NCI-H2081 (cell line): ENCODE measurements around the gene AUTS2.

ENCODE experiments used
- DNase-seq, 2 experiments: peaks; one replicate each; lab custom pipeline; 2025; lab: John Stamatoyannopoulos, UW

Gene AUTS2

GRCh38 chr7:70545214-70545613 lies 946.9 kb downstream of the AUTS2 start:
- no peak for DNase-seq

DNA sequence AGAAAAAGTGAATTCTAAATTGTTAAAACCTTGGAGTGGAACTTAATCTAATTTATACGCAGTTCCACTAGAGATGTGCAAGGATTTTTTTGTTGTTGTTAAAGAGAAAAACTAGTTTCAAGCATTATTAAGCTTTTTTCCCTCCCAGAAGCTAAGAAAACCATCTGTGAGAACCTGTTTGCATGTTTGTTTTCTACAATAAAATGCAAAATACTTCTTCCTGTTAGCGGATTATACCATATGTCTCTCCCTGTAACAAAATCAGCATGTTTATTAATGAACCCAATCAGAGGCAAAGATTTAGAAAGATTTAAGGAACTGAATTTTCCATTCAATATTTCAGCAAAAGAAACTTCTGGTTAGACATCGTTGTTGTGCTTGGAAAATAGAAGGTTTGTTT lies 953.9 kb downstream of the AUTS2 start:
- no peak for DNase-seq

- DNase-seq = no peak
Measured at GRCh38 chr7:70553364-70553763, 955.1 kb downstream of the AUTS2 start.

GRCh38 chr7:70554646-70555045 lies 956.4 kb downstream of the AUTS2 start:
- DNase-seq = no peak

DNA sequence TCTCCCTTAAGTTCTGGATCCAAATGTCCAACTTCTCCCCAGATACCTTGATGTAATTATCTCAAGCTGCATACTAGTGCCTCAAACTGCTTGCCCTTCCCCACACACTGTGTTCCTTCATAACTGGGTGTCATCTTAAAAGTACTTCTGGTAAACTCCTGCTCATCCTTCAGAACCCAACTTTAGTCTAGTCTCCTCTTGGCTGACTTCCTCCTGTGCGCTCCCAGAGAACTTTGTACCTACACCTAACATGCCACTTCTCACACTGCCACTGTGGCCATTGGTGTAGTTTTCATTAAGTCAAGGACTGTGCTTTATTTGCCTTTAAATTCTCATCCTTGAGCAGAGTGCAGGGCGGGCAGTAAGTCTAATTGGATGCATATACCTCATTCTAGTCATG lies 958.5 kb downstream of the AUTS2 start:
- DNase-seq = no peak

DNA sequence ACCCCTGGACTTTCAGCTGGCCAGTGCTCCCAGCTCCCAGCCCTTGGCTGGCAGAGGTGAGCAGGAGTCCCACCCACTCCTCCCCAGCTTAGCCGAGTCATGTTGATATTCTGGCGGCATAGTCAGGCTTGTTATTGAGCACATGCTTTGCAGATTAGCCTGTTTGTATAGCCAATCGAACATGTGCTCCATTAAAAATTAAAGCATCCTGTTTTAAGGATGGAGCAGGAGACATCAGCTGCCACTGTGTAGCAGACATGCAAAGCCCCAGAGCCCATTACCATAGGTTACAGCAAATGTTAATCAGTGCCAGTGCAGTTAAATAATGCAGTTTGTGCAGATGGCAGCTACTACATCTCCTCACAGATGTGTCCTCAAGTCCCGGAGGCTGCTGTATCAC lies 959.1 kb downstream of the AUTS2 start:
- no peak for DNase-seq

DNA sequence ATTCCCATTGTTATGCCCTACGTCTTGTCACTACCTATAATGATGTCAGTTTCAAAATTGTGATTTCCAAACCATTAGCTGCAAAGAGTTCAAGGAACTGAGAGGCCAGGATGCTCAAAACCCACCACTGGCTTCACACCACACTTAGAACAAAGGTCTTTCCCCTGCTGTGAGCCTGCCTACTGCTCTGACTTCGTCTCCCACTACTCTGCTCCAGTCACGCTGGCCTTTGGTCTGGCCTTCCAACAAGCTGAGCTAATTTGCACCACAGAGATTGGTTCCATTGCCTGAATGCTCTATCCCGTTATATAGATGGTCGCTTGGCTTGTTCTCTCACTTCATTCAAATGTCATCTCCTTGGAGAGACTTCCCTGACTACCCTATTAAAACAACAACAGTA lies 961.5 kb downstream of the AUTS2 start:
- DNase-seq = no peak

DNA sequence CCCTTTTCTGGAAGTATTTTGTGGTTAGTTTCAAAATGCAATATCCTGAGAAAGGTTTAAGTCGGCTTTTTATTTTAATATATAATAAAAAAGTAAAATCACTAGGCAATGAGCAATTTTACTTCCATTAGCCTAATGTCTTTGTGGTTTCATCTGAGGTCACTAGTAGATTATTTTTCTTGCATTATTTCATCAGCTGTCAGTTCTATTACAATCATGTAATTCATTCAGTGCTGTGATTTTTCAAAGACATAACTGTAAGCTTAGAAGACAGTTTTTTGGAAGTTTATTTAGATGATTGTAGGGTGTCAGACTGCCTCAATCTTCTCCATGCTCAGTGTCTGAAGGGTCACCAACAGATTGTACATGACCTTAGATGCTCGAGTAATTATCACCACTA lies 965.7 kb downstream of the AUTS2 start:
- no peak for DNase-seq

DNA sequence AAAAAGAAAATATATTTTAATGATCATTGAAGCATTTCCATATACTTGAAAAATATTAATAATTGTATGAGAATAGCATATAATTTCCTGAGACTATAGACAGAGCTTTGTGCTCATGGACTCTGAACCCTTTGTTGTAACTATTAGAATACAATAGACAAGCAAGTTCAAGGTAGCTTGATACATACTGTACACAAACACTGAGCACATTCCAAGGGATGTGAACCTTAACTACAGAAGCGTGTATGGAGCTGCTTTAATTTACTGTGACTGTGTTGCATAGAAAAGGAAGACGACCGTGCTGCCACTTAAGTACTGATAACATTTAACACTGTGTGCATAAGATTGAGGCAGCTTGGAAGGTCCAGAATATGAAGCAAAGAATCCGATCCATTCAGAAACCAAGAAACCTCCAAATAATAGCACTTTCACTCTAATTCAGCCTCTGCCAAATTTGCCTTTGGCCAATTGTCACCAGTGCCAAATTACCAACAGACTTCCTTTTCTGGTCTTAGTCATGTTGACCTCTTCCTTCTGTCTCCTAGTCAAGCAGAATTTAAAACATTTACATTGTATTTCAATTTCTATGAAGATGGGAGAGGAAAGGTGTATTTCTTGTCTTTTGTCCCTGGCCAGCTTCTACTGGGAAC lies 967.6 kb downstream of the AUTS2 start:
- DNase-seq = no peak

DNA sequence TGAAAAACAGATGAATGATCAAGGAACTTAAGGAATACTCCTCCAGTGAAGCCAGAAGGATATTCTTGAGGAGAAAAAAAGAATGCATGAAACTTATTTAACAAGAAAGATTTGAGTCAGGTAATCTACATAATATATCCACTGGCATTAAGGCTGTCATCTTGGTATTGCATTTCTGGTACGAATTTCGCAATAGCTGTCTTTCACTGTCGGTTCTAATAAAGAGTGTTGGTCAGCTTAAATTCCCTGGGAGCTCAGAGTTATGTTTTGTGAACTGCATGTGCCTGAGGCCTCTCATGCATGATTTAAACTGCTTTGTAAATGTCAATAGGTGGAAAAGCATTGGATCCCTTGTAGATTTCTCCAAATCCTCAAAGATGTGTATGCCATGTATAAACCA lies 968.4 kb downstream of the AUTS2 start:
- DNase-seq = no peak

GRCh38 chr7:70568674-70569334 lies 970.5 kb downstream of the AUTS2 start:
- DNase-seq = peak; percentile 13 to 74

DNA sequence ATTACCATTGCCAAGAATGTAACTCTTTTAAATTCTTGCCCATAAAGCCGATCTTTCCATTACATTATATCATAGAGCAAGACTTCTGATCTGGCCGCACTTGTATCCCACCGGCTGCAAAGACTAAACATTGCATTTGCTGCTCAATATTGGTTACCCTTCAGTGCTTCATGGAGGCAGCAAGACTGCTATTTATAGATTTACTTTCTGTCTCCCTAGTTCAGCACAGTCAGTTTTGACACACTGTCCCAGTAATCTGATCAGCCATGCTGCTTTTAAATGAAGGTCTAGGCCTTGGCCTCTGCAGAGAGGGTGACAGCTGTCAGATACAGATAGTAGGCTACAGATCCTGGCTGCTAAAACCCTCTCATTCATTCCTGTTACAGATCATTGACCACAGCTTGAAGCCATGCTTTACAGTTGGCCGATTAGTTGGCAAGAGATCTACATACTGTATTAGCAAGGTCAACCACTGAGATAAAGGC lies 971.1 kb downstream of the AUTS2 start:
- peak; percentile 75 to 97 for DNase-seq

DNA sequence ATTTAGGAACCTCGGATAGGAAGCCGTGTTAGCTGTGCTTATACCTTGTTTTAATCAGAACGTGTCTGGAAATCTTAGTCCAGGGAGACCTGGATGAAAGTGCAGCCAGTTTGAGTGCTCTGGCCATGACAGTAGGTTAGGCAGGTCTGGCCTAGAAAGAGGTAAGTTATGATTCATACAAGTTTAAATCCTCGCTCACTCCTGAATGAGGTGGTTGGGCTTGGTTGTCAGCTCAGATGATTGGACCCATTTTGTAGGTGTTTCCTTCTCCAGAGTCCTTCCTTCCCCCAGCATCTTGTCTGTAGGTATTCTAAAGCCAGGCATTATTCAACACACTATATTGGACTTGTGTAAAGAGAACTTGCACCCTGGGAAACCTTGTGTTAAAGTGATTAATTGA lies 971.8 kb downstream of the AUTS2 start:
- no peak for DNase-seq

DNA sequence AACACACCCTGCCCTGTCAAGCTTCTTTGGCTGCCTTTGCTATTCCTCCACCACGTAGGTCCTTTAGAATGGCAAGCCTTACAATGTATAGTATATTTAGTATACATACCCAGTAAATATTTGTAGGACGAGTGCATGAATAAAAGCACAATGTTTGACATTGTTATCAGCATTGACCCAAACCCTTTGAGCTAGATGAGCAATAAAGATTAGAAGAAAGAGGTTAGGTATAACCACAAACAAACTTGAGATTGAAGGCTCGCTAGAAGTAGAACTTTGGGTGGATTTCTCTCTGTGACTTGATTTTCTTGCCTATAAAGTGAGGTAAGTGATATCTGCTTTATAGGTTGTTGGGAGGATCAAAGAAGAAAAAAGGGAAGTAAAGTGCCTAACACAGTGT lies 972.7 kb downstream of the AUTS2 start:
- no peak for DNase-seq

DNA sequence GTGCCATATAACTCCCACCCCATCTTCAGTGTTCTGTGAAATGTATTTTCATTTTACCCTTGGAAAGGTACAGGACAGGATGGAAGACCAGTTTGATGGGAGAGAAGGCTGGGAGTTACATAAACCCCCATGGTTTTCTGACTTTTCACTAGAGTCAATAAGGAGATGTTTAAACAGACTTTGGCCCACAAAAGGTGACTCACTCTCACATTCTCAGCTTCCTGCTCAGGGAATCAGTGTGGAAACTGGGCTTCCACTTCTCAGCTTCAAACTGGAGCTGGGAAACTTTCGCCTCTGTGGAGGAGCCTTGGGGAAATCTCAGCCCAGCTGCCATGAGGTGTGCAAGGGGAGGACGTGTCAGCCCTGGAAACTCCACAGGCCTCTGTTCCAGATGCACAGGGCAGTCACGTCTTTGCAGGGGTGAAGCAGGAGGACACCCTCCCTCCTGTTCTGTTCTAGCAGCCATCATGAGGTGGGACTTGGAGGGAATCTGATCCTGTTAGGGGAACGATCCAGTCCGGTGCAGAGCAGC lies 973.2 kb downstream of the AUTS2 start:
- no peak for DNase-seq

DNA sequence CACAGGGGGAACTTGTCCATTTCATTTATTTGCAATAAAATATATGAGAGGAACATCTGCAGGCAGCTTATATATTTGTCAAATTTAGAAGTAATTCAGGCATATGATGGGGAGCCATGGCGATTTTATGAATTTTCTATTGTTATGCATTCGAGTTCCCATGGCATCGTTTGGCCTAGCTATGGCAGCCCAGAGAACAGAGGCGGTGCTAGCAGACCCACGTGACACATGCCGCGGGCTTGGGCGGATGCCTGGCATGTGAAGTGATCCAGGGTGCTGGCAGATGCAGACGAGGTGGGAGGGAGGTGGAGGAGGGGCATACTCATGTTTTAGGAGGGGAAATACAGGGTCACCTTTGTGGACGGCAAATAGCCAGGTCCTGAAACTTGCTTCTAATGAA lies 973.7 kb downstream of the AUTS2 start:
- no peak for DNase-seq

- no peak for DNase-seq
Measured at GRCh38 chr7:70572571-70572970, 974.3 kb downstream of the AUTS2 start.

DNA sequence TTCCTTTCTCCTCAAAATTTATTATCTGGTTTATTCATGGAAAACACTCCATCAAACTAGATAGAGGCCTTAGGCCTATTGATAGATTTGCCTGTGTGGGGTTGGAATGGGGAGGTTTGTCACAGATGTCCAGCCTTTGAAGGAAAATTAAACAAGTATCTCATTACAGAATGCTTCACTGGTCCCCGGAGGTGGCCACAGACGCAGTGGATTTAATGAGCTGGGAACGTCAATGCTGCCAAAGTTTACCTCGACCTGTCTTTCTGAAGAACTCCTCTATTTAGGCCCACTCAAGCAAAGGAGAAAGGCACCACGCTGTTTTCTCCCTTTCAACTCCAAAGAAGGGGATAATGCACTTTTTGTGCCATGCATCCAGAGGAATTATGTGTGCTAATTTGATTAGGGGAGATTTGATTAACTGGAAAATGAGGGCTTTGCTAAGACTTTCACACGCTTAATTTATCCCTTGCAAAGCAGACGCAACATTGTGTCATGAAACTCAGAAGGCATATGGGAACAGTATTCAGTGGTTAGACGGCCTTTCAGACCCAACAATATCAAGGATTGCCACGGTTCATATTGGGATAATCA lies 974.9 kb downstream of the AUTS2 start:
- peak; percentile 18 to 60 for DNase-seq

GRCh38 chr7:70573696-70574095 lies 975.4 kb downstream of the AUTS2 start:
- DNase-seq = no peak

- no peak for DNase-seq
Measured at GRCh38 chr7:70574314-70574834, 976.1 kb downstream of the AUTS2 start.

GRCh38 chr7:70574970-70575799 lies 976.9 kb downstream of the AUTS2 start:
- no peak for DNase-seq

DNA sequence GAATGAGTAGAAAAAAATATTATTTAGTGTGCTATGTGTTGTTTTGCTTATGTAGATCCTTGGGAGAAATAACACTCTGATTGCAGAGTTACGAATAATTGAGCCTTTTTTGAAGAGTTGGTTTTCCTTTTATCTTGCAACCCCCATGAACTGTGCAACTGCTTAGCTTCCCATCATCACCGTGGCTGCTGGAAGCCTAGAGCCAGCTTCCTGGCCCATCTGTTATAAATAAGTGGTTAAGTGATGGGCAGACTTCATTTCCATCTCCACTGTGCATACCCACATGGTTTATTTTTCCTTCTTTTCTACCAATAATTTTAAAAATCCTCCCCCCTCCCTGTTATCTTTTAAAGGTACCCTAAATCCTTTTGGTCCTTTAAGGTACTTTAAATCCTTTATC lies 978.8 kb downstream of the AUTS2 start:
- no peak for DNase-seq
